SK-N-SH (cell line): ENCODE results near the gene SEMA3D. TPM values are rescaled to one million over a fixed set of nuclear protein-coding genes. Genes with fewer than 3 reads are reported as not detected.

ENCODE experiments used
- CTCF ChIA-PET: fragments of 300-600, 350-600 bp; formaldehyde crosslinking; extraction: SDS; loops from one replicate; lab custom pipeline; 2021; lab: Yijun Ruan, JAX
- POLR2A ChIA-PET: fragments of 350-600 bp; sonication (Branson Sonifier 250); formaldehyde crosslinking; extraction: SDS; loops from one replicate; lab custom pipeline; 2020; ENCODE audit warnings: antibody characterized with exemption, inconsistent platforms; lab: Yijun Ruan, JAX
- DNase-seq: peaks from one replicate; pipeline ENCODE4 v3.0.0; 2012
- H2AFZ ChIP-seq: fragments of 200-600 bp; sonication (generic); 2 replicates; pipeline ENCODE4 v1.8.1; 2016; ENCODE audit warnings: antibody characterized with exemption, mild to moderate bottlenecking, low read depth
- H3F3A ChIP-seq: fragments of 200-600 bp; sonication (generic); replicated peaks from 2 replicates; pipeline ENCODE3; 2016; ENCODE audit warnings: antibody characterized with exemption, mild to moderate bottlenecking; ENCODE audit not compliant: insufficient read depth
- H3K27ac ChIP-seq, 2 experiments: fragments of 200-500 bp in 1 of 2; fragments of 200-600 bp in 1 of 2; sonication (Bioruptor generic) in 1 of 2; sonication (generic), shearing (Covaris generic) in 1 of 2; 2 replicates each; pipeline versions ENCODE4 v1.5.1 to v1.6.1; 2014 to 2016; ENCODE audit warnings: low read depth in 2 of 2, inconsistent platforms in 1 of 2, low read length in 1 of 2, mild to moderate bottlenecking in 1 of 2, mixed read lengths in 1 of 2
- H3K27me3 ChIP-seq: fragments of 200-600 bp; sonication (generic), shearing (Covaris generic); 2 replicates; pipeline ENCODE4 v1.6.1; 2016; ENCODE audit warnings: mixed run types; ENCODE audit not compliant: insufficient read depth
- H3K36me3 ChIP-seq, 2 experiments: fragments of 200-500 bp in 1 of 2; fragments of 200-600 bp in 1 of 2; sonication (Bioruptor generic) in 1 of 2; sonication (generic) in 1 of 2; replicated peaks in 1 of 2; 2 replicates each; pipeline versions ENCODE3 to v1.5.1; 2014 to 2016; ENCODE audit warnings: low read length in 1 of 2, mild to moderate bottlenecking in 1 of 2; ENCODE audit not compliant: insufficient read depth in 2 of 2, control insufficient read depth in 1 of 2
- H3K4me1 ChIP-seq, 2 experiments: fragments of 200-500 bp in 1 of 2; fragments of 200-600 bp in 1 of 2; sonication (Bioruptor generic) in 1 of 2; sonication (generic), shearing (Covaris generic) in 1 of 2; 2 replicates each; pipeline versions ENCODE4 v1.5.1 to v1.6.1; 2014 to 2016; ENCODE audit warnings: low read depth in 1 of 2, low read length in 1 of 2, mixed run types in 1 of 2; ENCODE audit not compliant: insufficient read depth in 2 of 2, control insufficient read depth in 1 of 2
- H3K4me2 ChIP-seq: fragments of 200-600 bp; sonication (generic), shearing (Covaris generic); 2 replicates; pipeline ENCODE4 v1.6.1; 2017; ENCODE audit warnings: mixed run types
- H3K4me3 ChIP-seq, 2 experiments: fragments of 200-500 bp in 1 of 2; fragments of 200-600 bp in 1 of 2; sonication (Bioruptor generic) in 1 of 2; sonication (generic), shearing (Covaris generic) in 1 of 2; 2 replicates each; pipeline versions ENCODE4 v1.5.1 to v1.8.1; 2014 to 2016; ENCODE audit warnings: low read depth in 2 of 2, inconsistent platforms in 1 of 2, low read length in 1 of 2, mild to moderate bottlenecking in 1 of 2, mixed read lengths in 1 of 2, moderate library complexity in 1 of 2
- H3K79me2 ChIP-seq: fragments of 200-600 bp; sonication (generic); 2 replicates; pipeline ENCODE4 v1.8.1; 2017; ENCODE audit warnings: mild to moderate bottlenecking; ENCODE audit not compliant: insufficient read depth
- H3K9ac ChIP-seq: fragments of 200-600 bp; sonication (generic); 2 replicates; pipeline ENCODE4 v1.6.1; 2017; ENCODE audit warnings: mixed run types
- H3K9me2 ChIP-seq: fragments of 200-600 bp; sonication (generic); 2 replicates; pipeline ENCODE4 v1.6.1; 2017; ENCODE audit warnings: mixed run types
- H3K9me3 ChIP-seq: fragments of 200-600 bp; sonication (generic); 2 replicates; pipeline ENCODE4 v1.6.1; 2017; ENCODE audit warnings: mixed run types, mild to moderate bottlenecking, moderate library complexity
- H4K20me1 ChIP-seq: fragments of 200-600 bp; sonication (generic); 2 replicates; pipeline ENCODE4 v1.6.1; 2017; ENCODE audit warnings: mild to moderate bottlenecking, mixed run types; ENCODE audit not compliant: insufficient read depth
- CTCF ChIP-seq: fragments of 200-600 bp; sonication (generic); IDR thresholded peaks from 2 replicates; pipeline ENCODE4 v1.6.1; 2017; ENCODE audit warnings: antibody characterized with exemption, mild to moderate bottlenecking, moderate library complexity
- EZH2phosphoT487 ChIP-seq: fragments of 200-600 bp; sonication (generic); IDR thresholded peaks from 2 replicates; pipeline ENCODE4 v1.6.1; 2017; ENCODE audit warnings: low read depth, mixed run types, mild to moderate bottlenecking, antibody characterized with exemption, moderate library complexity, borderline replicate concordance
- FOXJ3 ChIP-seq: sonication (generic); formaldehyde crosslinking; IDR thresholded peaks from 2 replicates; pipeline ENCODE4 v1.5.1; 2020; ENCODE audit warnings: mild to moderate bottlenecking, missing genetic modification reagents
- GABPA ChIP-seq: IDR thresholded peaks from 2 replicates; pipeline ENCODE4 v1.4.0; 2012; ENCODE audit warnings: low read depth, mild to moderate bottlenecking
- MAX ChIP-seq: IDR thresholded peaks from 2 replicates; pipeline ENCODE4 v1.4.0; 2012; ENCODE audit warnings: low read depth
- NRF1 ChIP-seq: IDR thresholded peaks from 2 replicates; pipeline ENCODE4 v1.6.1; 2012; ENCODE audit warnings: low read depth, mild to moderate bottlenecking, low read length
- PBX3 ChIP-seq: IDR thresholded peaks from 2 replicates; pipeline ENCODE4; 2012
- POLR2AphosphoS5 ChIP-seq: IDR thresholded peaks from 2 replicates; pipeline ENCODE4 v1.6.1; 2012; ENCODE audit warnings: low read depth, low read length
- RAD21 ChIP-seq: IDR thresholded peaks from 2 replicates; pipeline ENCODE4 v1.6.1; 2012; ENCODE audit warnings: mild to moderate bottlenecking, low read length
- RXRA ChIP-seq: IDR thresholded peaks from 2 replicates; pipeline ENCODE4 v1.4.0; 2012; ENCODE audit warnings: low read depth, mild to moderate bottlenecking, borderline replicate concordance
- SIN3A ChIP-seq: IDR thresholded peaks from 2 replicates; pipeline ENCODE4 v1.6.1; 2012; ENCODE audit warnings: low read depth, mild to moderate bottlenecking, low read length, moderate library complexity, borderline replicate concordance
- SMC3 ChIP-seq: IDR thresholded peaks from 2 replicates; pipeline ENCODE4 v1.6.1; 2012; ENCODE audit warnings: low read depth, low read length, improper control_type of control experiment
- USF1 ChIP-seq: IDR thresholded peaks from 2 replicates; pipeline ENCODE4 v1.4.0; 2012; ENCODE audit warnings: low read depth, borderline replicate concordance
- YY1 ChIP-seq: IDR thresholded peaks from 2 replicates; pipeline ENCODE4 v1.4.0; 2012; ENCODE audit warnings: low read depth, mild to moderate bottlenecking
- WGBS: methylation state at CpG from one replicate; pipeline ENCODE4 v1.1.6; 2017; ENCODE audit warnings: low lambda C conversion rate; 5-methylcytosine and 5-hydroxymethylcytosine counted together
- polyA plus RNA-seq, 3 experiments: library from polyadenylated mRNA; depleted of rRNA; stranded (reverse); fragments of >200 nt; gene quantifications; 2 replicates each; pipeline ENCODE4 v1.2.3, GENCODE V29; 2012

SEMA3D gene
- polyA plus RNA-seq, 1 of the 3 experiments (the other 2 are of a cell fraction) = 30.1 TPM

- WGBS = 77% methylated on average over 6 of the region's 6 CpGs
- Histone ChIP-seq H4K20me1 (no peaks in the 10 kb centered on the region), H3K4me3 (no peak overlapping the region), H3K9ac (no peak overlapping the region), H3K36me3 (no peaks in the 10 kb centered on the region), H3K79me2 (no peaks in the 10 kb centered on the region)
- CTCF ChIA-PET = interaction anchor here (0.7 to 2.0 kb wide), 2 partner anchors 9 to 1045 kb away, joined by 3 to 7 read pairs; no protein-coding TSS in a partner anchor
- TF ChIP-seq USF1 (no peak), RAD21 (no peak), GABPA (no peak), CTCF (no peak), MAX (no peak), SIN3A (no peak), PBX3 (no peak), YY1 (no peak)
- TF ChIP-seq, all 33 proteins: peak for 0
- H3K4me1 ChIP-seq = peaks cover 7 to 12% of the 10 kb centered on the region in 2 experiments; a peak in 3 of 4 replicates
- H2AFZ ChIP-seq = peak overlapping the region; percentile 11
- H3K27me3 ChIP-seq = no peaks in the 10 kb centered on the region
- POLR2A ChIA-PET = no interaction called here
- no peaks in the 10 kb centered on the region for H3K9me3 ChIP-seq
- DNase-seq = no peak
- peaks cover 5% of the 10 kb centered on the region for H3F3A ChIP-seq
- H3K4me2 ChIP-seq = no peak overlapping the region; the same call in 1 of the 2 replicates
- H3K27ac ChIP-seq = peak overlapping the region in 1 of 2 experiments; percentile 50; a peak in 2 of 4 replicates
- H3K9me2 ChIP-seq = no peaks in the 10 kb centered on the region
Measured at GRCh38 chr7:84981055-84981976, 205.5 kb downstream of the SEMA3D start.

DNA sequence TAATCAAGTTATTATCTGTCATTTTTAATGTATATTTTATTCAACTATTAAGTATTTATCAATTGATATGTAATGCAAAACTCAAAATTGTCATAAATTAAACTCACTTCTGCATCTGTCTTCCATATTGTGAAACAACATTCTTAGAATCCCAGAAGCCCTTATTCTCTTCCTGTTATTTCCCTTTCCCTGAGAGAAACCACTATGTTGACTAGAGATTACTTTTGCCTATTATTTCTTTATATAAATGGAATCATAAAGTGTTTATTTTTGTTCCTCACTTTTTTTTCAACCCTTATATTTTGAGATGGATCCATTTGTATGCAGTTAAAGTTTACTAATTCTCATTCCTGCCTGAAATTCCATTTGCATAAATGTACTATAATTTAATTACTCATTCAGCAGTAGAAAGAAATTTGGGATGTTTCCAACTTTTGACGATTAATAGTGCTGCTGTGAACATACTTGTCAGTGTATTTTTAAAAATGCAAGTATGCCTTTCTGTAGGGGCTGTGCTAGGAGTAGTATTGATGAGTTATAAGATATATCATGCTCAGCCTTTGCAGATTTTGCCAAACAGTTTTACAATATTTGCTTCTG, 211.2 kb downstream of the SEMA3D start:
- H3K9me3 ChIP-seq = no peaks in the 10 kb centered on the region; the same call in 1 of the 2 replicates
- no peaks in the 10 kb centered on the region for H3K79me2 ChIP-seq
- H3K9me2 ChIP-seq = no peaks in the 10 kb centered on the region; the same call in 1 of the 2 replicates
- CTCF ChIA-PET = interaction anchor here (1.4 kb wide), 1 partner anchor 8 kb away, joined by 3 read pairs; no protein-coding TSS in a partner anchor
- H3F3A ChIP-seq = no peaks in the 10 kb centered on the region
- H3K4me1 ChIP-seq = peaks cover 0 to 7% of the 10 kb centered on the region in 2 experiments; a peak in 2 of 4 replicates
- H3K27ac ChIP-seq = no peak overlapping the region
- peak overlapping the region; percentile 33; the same call in 1 of the 2 replicates for H2AFZ ChIP-seq
- H3K4me3 ChIP-seq = no peak overlapping the region
- POLR2A ChIA-PET = no interaction called here
- H4K20me1 ChIP-seq = no peaks in the 10 kb centered on the region
- no peak for DNase-seq
- WGBS = 7% methylated on average over 1 of the region's 1 CpG
- no peaks in the 10 kb centered on the region for H3K27me3 ChIP-seq
- H3K4me2 ChIP-seq = peak overlapping the region; percentile 9; the same call in 1 of the 2 replicates
- no peak overlapping the region for H3K9ac ChIP-seq
- H3K36me3 ChIP-seq = no peaks in the 10 kb centered on the region
- TF ChIP-seq RAD21 (no peak), CTCF (no peak), SMC3 (no peak), FOXJ3 (CRISPR knock-in tag) (no peak), EZH2phosphoT487 (no peak), PBX3 (peak; percentile 20; the same call in 1 of the 2 replicates), SIN3A (no peak), RXRA (no peak), MAX (no peak), YY1 (no peak), POLR2AphosphoS5 (no peak), NRF1 (no peak)
